ENCODE data around the gene ATP11C.

The ATP11C gene

GRCh38 chrX:139784807-139785206 lies 148.0 kb downstream of the ATP11C start:
- Histone ChIP-seq H3K9ac (no peak overlapping the region), H3K4me2 (ENCODE audit: low read length) (no peak overlapping the region), H2AFZ (no peak overlapping the region), H3K36me3 (ENCODE audit: control insufficient read depth, insufficient read depth, low read length) (no peaks in the 10 kb centered on the region), H3K9me3 (ENCODE audit: control insufficient read depth, low read length) (no peaks in the 10 kb centered on the region), H3K27me3 (ENCODE audit: control insufficient read depth, insufficient read depth, low read length) (no peaks in the 10 kb centered on the region), H3K79me2 (no peaks in the 10 kb centered on the region), H3K4me1 (no peaks in the 10 kb centered on the region), H3K4me3 (ENCODE audit: low read depth, low read length) (no peak overlapping the region), H3K27ac (no peak overlapping the region)
- TF ChIP-seq CTCF (IDR thresholded peaks at IDR 0.05), result no peak

GRCh38 chrX:139783959-139784358 lies 148.9 kb downstream of the ATP11C start:
- no peak for TF ChIP-seq CTCF (IDR thresholded peaks at IDR 0.05)
- no peak overlapping the region for H3K9ac ChIP-seq
- H3K36me3 ChIP-seq (ENCODE audit: control insufficient read depth, insufficient read depth, low read length), result no peaks in the 10 kb centered on the region
- H3K4me1 ChIP-seq, result no peaks in the 10 kb centered on the region
- no peaks in the 10 kb centered on the region for H3K27me3 ChIP-seq (ENCODE audit: control insufficient read depth, insufficient read depth, low read length)
- H3K9me3 ChIP-seq (ENCODE audit: control insufficient read depth, low read length), result no peaks in the 10 kb centered on the region
- no peaks in the 10 kb centered on the region for H3K79me2 ChIP-seq
- H3K4me3 ChIP-seq (ENCODE audit: low read depth, low read length), result no peak overlapping the region
- no peak overlapping the region for H3K4me2 ChIP-seq (ENCODE audit: low read length)
- H3K27ac ChIP-seq, result no peak overlapping the region
- no peak overlapping the region for H2AFZ ChIP-seq

- Histone ChIP-seq H3K4me3 (ENCODE audit: low read depth, low read length) (no peak overlapping the region), H3K27ac (no peak overlapping the region), H3K27me3 (ENCODE audit: control insufficient read depth, insufficient read depth, low read length) (no peaks in the 10 kb centered on the region), H3K9me3 (ENCODE audit: control insufficient read depth, low read length) (no peaks in the 10 kb centered on the region), H3K79me2 (no peaks in the 10 kb centered on the region), H3K4me2 (ENCODE audit: low read length) (no peak overlapping the region), H3K36me3 (ENCODE audit: control insufficient read depth, insufficient read depth, low read length) (no peaks in the 10 kb centered on the region), H3K4me1 (no peaks in the 10 kb centered on the region), H3K9ac (no peak overlapping the region), H2AFZ (no peak overlapping the region)
- no peak for TF ChIP-seq CTCF (IDR thresholded peaks at IDR 0.05)
Observed at GRCh38 chrX:139783030-139783429, 149.8 kb downstream of the ATP11C start.

GRCh38 chrX:139776599-139776998 lies 156.3 kb downstream of the ATP11C start:
- no peak overlapping the region for H3K4me2 ChIP-seq (ENCODE audit: low read length)
- H3K27ac ChIP-seq, result no peak overlapping the region
- H3K4me1 ChIP-seq, result no peaks in the 10 kb centered on the region
- no peaks in the 10 kb centered on the region for H3K27me3 ChIP-seq (ENCODE audit: control insufficient read depth, insufficient read depth, low read length)
- H3K9ac ChIP-seq, result no peak overlapping the region
- no peaks in the 10 kb centered on the region for H3K9me3 ChIP-seq (ENCODE audit: control insufficient read depth, low read length)
- no peak for TF ChIP-seq CTCF (IDR thresholded peaks at IDR 0.05)
- H3K4me3 ChIP-seq (ENCODE audit: low read depth, low read length), result no peak overlapping the region
- H2AFZ ChIP-seq, result no peak overlapping the region
- H3K79me2 ChIP-seq, result no peaks in the 10 kb centered on the region
- no peaks in the 10 kb centered on the region for H3K36me3 ChIP-seq (ENCODE audit: control insufficient read depth, insufficient read depth, low read length)

- Histone ChIP-seq H3K27ac (no peak overlapping the region), H3K27me3 (ENCODE audit: control insufficient read depth, insufficient read depth, low read length) (no peaks in the 10 kb centered on the region), H3K79me2 (no peaks in the 10 kb centered on the region), H2AFZ (no peak overlapping the region), H3K36me3 (ENCODE audit: control insufficient read depth, insufficient read depth, low read length) (no peaks in the 10 kb centered on the region), H3K9ac (no peak overlapping the region), H3K4me1 (no peaks in the 10 kb centered on the region), H3K4me2 (ENCODE audit: low read length) (no peak overlapping the region), H3K9me3 (ENCODE audit: control insufficient read depth, low read length) (no peaks in the 10 kb centered on the region), H3K4me3 (ENCODE audit: low read depth, low read length) (no peak overlapping the region)
- TF ChIP-seq CTCF (IDR thresholded peaks at IDR 0.05), result no peak
Observed at GRCh38 chrX:139770366-139770765, 162.5 kb downstream of the ATP11C start.
